Neuronal stem cell (in vitro differentiated cells): Measurements from ENCODE around the gene NIPA2.

Experiments used
- DNase-seq: peaks from one replicate; pipeline ENCODE4 v3.0.0-alpha.2; 2013; ENCODE audit warnings: low spot score
- H2AFZ ChIP-seq: one replicate; pipeline ENCODE4 v1.6.1; 2013; ENCODE audit warnings: mild to moderate bottlenecking, low read length, inconsistent platforms
- H2AK5ac ChIP-seq: 2 replicates; pipeline ENCODE4 v1.6.1; 2013; ENCODE audit warnings: low read depth, mild to moderate bottlenecking, inconsistent platforms, low read length, moderate library complexity, mixed read lengths
- H2BK120ac ChIP-seq: 2 replicates; pipeline ENCODE4 v1.6.1; 2013; ENCODE audit warnings: low read depth, mild to moderate bottlenecking, inconsistent platforms, low read length, moderate library complexity, mixed read lengths
- H2BK12ac ChIP-seq: one replicate; pipeline ENCODE4 v1.6.1; 2013; ENCODE audit warnings: low read length, inconsistent platforms
- H2BK15ac ChIP-seq: 2 replicates; pipeline ENCODE4 v1.6.1; 2013; ENCODE audit warnings: mild to moderate bottlenecking, low read length, inconsistent platforms, mixed read lengths
- H2BK5ac ChIP-seq: one replicate; pipeline ENCODE4 v1.6.1; 2013; ENCODE audit warnings: inconsistent platforms, mild to moderate bottlenecking, low read length, moderate library complexity
- H3K14ac ChIP-seq: one replicate; pipeline ENCODE4 v1.6.1; 2013; ENCODE audit warnings: low read length, inconsistent platforms
- H3K18ac ChIP-seq: 2 replicates; pipeline ENCODE4 v1.6.1; 2013; ENCODE audit warnings: low read length, inconsistent platforms
- H3K23ac ChIP-seq: 2 replicates; pipeline ENCODE4 v1.6.1; 2013; ENCODE audit warnings: low read depth, mild to moderate bottlenecking, mixed read lengths, low read length, inconsistent platforms; ENCODE audit not compliant: poor library complexity
- H3K27ac ChIP-seq: replicated peaks from 3 replicates; pipeline ENCODE4 v1.5.1; 2013; ENCODE audit warnings: low read length, inconsistent platforms
- H3K27me3 ChIP-seq, 3 experiments: 2 replicates each; pipeline ENCODE4 v1.6.1; 2013; ENCODE audit warnings: low read length in 3 of 3, mild to moderate bottlenecking in 2 of 3, inconsistent platforms in 1 of 3, low read depth in 1 of 3, mixed read lengths in 1 of 3, moderate library complexity in 1 of 3; ENCODE audit not compliant: control insufficient read depth in 3 of 3, insufficient read depth in 3 of 3
- H3K36me3 ChIP-seq, 2 donors: replicated peaks in 1 of 2; 2 replicates each; pipeline ENCODE4 v1.6.1; 2013; ENCODE audit warnings: low read length in 2 of 2; ENCODE audit not compliant: control insufficient read depth in 2 of 2, insufficient read depth in 2 of 2
- H3K4ac ChIP-seq: 2 replicates; pipeline ENCODE4 v1.6.1; 2013; ENCODE audit warnings: inconsistent platforms, mild to moderate bottlenecking, low read length, moderate library complexity
- H3K4me1 ChIP-seq, 2 donors: 1 replicate in 1 of 2; 2 replicates in 1 of 2; pipeline ENCODE4 v1.6.1; 2013; ENCODE audit warnings: low read length in 2 of 2, low read depth in 1 of 2; ENCODE audit not compliant: control insufficient read depth in 2 of 2, insufficient read depth in 1 of 2
- H3K4me2 ChIP-seq: one replicate; pipeline ENCODE4 v1.6.1; 2013; ENCODE audit warnings: mild to moderate bottlenecking, low read length, inconsistent platforms; ENCODE audit not compliant: insufficient read depth, poor library complexity, severe bottlenecking
- H3K4me3 ChIP-seq, 2 donors: 2 replicates each; pipeline ENCODE4 v1.5.1; 2013; ENCODE audit warnings: low read length in 2 of 2, mild to moderate bottlenecking in 2 of 2, inconsistent platforms in 1 of 2, moderate library complexity in 1 of 2
- H3K79me1 ChIP-seq: one replicate; pipeline ENCODE4 v1.6.1; 2013; ENCODE audit warnings: low read depth, mild to moderate bottlenecking, inconsistent platforms, low read length, moderate library complexity
- H3K9ac ChIP-seq: one replicate; pipeline ENCODE4 v1.6.1; 2013; ENCODE audit warnings: mild to moderate bottlenecking, low read depth, low read length, inconsistent platforms; ENCODE audit not compliant: poor library complexity
- H3K9me3 ChIP-seq, 2 donors: replicated peaks in 1 of 2; 2 replicates each; pipeline versions ENCODE3 to v1.6.1; 2013; ENCODE audit warnings: low read length in 2 of 2, mild to moderate bottlenecking in 2 of 2, inconsistent platforms in 1 of 2, low read depth in 1 of 2, mixed read lengths in 1 of 2, moderate library complexity in 1 of 2; ENCODE audit not compliant: control insufficient read depth in 2 of 2, insufficient read depth in 1 of 2
- H4K8ac ChIP-seq: one replicate; pipeline ENCODE4 v1.6.1; 2013; ENCODE audit warnings: low read depth, mild to moderate bottlenecking, inconsistent platforms, low read length, moderate library complexity
- H4K91ac ChIP-seq: one replicate; pipeline ENCODE4 v1.6.1; 2013; ENCODE audit warnings: low read length, low read depth, mild to moderate bottlenecking, inconsistent platforms; ENCODE audit not compliant: poor library complexity
- WGBS, 2 donors: extraction: QIAGEN DNeasy Blood & Tissue Kit; methylation state at CpG; one replicate each; pipeline ENCODE4 v1.1.7; 2013; ENCODE audit warnings: missing lambda C conversion rate in 2 of 2, mixed read lengths in 1 of 2; ENCODE audit not compliant: insufficient read length in 2 of 2, insufficient replicate concordance in 1 of 2; ENCODE audit errors: extremely low coverage in 2 of 2; 5-methylcytosine and 5-hydroxymethylcytosine counted together

NIPA2 gene

GRCh38 chr15:22891426-22892210, 53.2 kb downstream of the NIPA2 start:
- H2BK5ac ChIP-seq, result no peak overlapping the region
- H4K91ac ChIP-seq, result no peak overlapping the region
- no peak overlapping the region for H2BK12ac ChIP-seq
- no peak overlapping the region for H2AFZ ChIP-seq
- no peaks in the 10 kb centered on the region for H3K79me1 ChIP-seq
- H2AK5ac ChIP-seq, result no peak overlapping the region
- DNase-seq, result no peak
- H3K9me3 ChIP-seq, result peaks cover 0 to 3% of the 10 kb centered on the region in 2 donors
- H3K4me2 ChIP-seq, result no peak overlapping the region
- no peak overlapping the region for H2BK120ac ChIP-seq
- no peak overlapping the region for H3K14ac ChIP-seq
- no peak overlapping the region for H3K4me3 ChIP-seq
- H2BK15ac ChIP-seq, result no peak overlapping the region
- H3K27ac ChIP-seq, result no peak overlapping the region
- peak overlapping the region; percentile 43 for H4K8ac ChIP-seq
- no peak overlapping the region for H3K18ac ChIP-seq
- WGBS, 2 donors, result no CpG with 5 or more reads among the region's 33 CpGs
- no peaks in the 10 kb centered on the region for H3K27me3 ChIP-seq
- H3K4ac ChIP-seq, result no peak overlapping the region
- peaks cover 27 to 64% of the 10 kb centered on the region in 2 donors for H3K36me3 ChIP-seq
- H3K9ac ChIP-seq, result no peak overlapping the region
- no peaks in the 10 kb centered on the region for H3K4me1 ChIP-seq
- H3K23ac ChIP-seq, result peak overlapping the region; percentile 34

GRCh38 chr15:22892333-22892732, 53.9 kb downstream of the NIPA2 start:
- Histone ChIP-seq H2BK12ac (no peak overlapping the region), H4K91ac (no peak overlapping the region), H2AK5ac (no peak overlapping the region), H3K18ac (no peak overlapping the region), H3K4ac (no peak overlapping the region), H3K4me1 (no peaks in the 10 kb centered on the region), H3K23ac (no peak overlapping the region), H2BK15ac (no peak overlapping the region), H3K4me3 (no peak overlapping the region), H3K14ac (no peak overlapping the region), H3K36me3 (peaks cover 27 to 62% of the 10 kb centered on the region in 2 donors), H2AFZ (no peak overlapping the region), H4K8ac (no peak overlapping the region), H2BK5ac (no peak overlapping the region), H3K9ac (no peak overlapping the region), H3K27ac (no peak overlapping the region), H3K27me3 (no peaks in the 10 kb centered on the region), H3K79me1 (no peaks in the 10 kb centered on the region), H3K9me3 (peaks cover 0 to 3% of the 10 kb centered on the region in 2 donors), H3K4me2 (no peak overlapping the region), H2BK120ac (no peak overlapping the region)
- WGBS, 2 donors, result no CpG with 5 or more reads among the region's 9 CpGs
- DNase-seq, result no peak

DNA sequence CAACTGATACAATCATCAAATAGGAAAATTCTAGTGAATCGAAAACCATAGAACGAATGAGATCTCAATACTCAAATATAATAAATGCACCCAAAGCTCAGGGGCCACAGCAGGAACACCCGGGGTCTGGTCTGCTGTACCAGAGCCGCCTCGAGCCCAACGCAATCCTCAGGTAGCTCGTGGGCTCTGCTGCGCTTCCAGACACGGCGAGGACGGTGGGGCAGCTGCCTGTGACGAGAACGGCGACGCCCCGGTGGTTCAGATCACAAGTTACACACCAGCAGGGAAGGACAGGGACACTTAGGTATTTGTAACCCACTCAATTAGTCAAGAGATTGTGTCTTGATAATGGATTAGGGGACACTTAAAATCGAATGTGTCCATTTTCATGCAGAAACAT, 54.6 kb downstream of the NIPA2 start:
- no peak overlapping the region for H4K91ac ChIP-seq
- H3K79me1 ChIP-seq, result no peaks in the 10 kb centered on the region
- no peak overlapping the region for H3K14ac ChIP-seq
- no peak overlapping the region for H3K18ac ChIP-seq
- H3K4ac ChIP-seq, result no peak overlapping the region
- H3K4me1 ChIP-seq, result no peaks in the 10 kb centered on the region
- no peak overlapping the region for H2AFZ ChIP-seq
- H3K4me2 ChIP-seq, result no peak overlapping the region
- H3K9ac ChIP-seq, result no peak overlapping the region
- no peak overlapping the region for H2BK5ac ChIP-seq
- H2BK15ac ChIP-seq, result no peak overlapping the region
- no peaks in the 10 kb centered on the region for H3K27me3 ChIP-seq
- no peak overlapping the region for H3K4me3 ChIP-seq
- no peak for DNase-seq
- no peak overlapping the region for H2BK120ac ChIP-seq
- H3K9me3 ChIP-seq, result peaks cover 0 to 3% of the 10 kb centered on the region in 2 donors
- no CpG with 5 or more reads among the region's 17 CpGs for WGBS, 2 donors
- H2BK12ac ChIP-seq, result no peak overlapping the region
- H3K23ac ChIP-seq, result no peak overlapping the region
- no peak overlapping the region for H4K8ac ChIP-seq
- H2AK5ac ChIP-seq, result no peak overlapping the region
- peaks cover 27 to 61% of the 10 kb centered on the region in 2 donors for H3K36me3 ChIP-seq
- no peak overlapping the region for H3K27ac ChIP-seq

GRCh38 chr15:22893881-22894280, 55.4 kb downstream of the NIPA2 start:
- Histone ChIP-seq H4K91ac (no peak overlapping the region), H3K14ac (no peak overlapping the region), H3K18ac (no peak overlapping the region), H3K4me3 (no peak overlapping the region), H3K9ac (peak overlapping the region; percentile 17), H3K4ac (no peak overlapping the region), H3K27ac (no peak overlapping the region), H3K27me3 (no peaks in the 10 kb centered on the region), H2AK5ac (no peak overlapping the region), H2BK15ac (no peak overlapping the region), H4K8ac (no peak overlapping the region), H3K4me2 (no peak overlapping the region), H2BK5ac (no peak overlapping the region), H3K36me3 (peaks cover 23 to 58% of the 10 kb centered on the region in 2 donors), H3K23ac (peak overlapping the region; percentile 12), H3K79me1 (no peaks in the 10 kb centered on the region), H2AFZ (no peak overlapping the region), H2BK120ac (no peak overlapping the region), H2BK12ac (no peak overlapping the region), H3K9me3 (peaks cover 0 to 3% of the 10 kb centered on the region in 2 donors), H3K4me1 (no peaks in the 10 kb centered on the region)
- WGBS, 2 donors, result no CpG with 5 or more reads among the region's 13 CpGs
- no peak for DNase-seq
